WTC11 (cell line): Measurements from ENCODE around the gene FGF12. TPM values are rescaled to one million over a fixed set of nuclear protein-coding genes. Genes with fewer than 3 reads are reported as not detected.

ENCODE experiments used
- ATAC-seq: fragments of 200-7000 bp; cut with Tn5 transposase; 2 replicates; pipeline ENCODE4 v1.10.0; 2021; ENCODE audit warnings: mild to moderate bottlenecking, moderate library complexity
- CTCF ChIA-PET: fragments of 300-600 bp; sonication (Branson Sonifier 250); formaldehyde crosslinking; loops from one replicate; lab custom pipeline; 2021; ENCODE audit warnings: antibody characterized with exemption; lab: Charles Lee
- POLR2A ChIA-PET: fragments of 350-600 bp; sonication (Branson Sonifier 250); formaldehyde crosslinking; loops from one replicate; lab custom pipeline; 2021; ENCODE audit warnings: antibody characterized with exemption; lab: Charles Lee
- DNase-seq: peaks from one replicate; pipeline ENCODE4 v3.0.0; 2021; ENCODE audit warnings: low spot score
- H3K27ac Mint-ChIP-seq: 2 replicates; pipeline ENCODE4 v1.8.0; 2021; ENCODE audit warnings: mixed read lengths
- H3K27me3 Mint-ChIP-seq: 2 replicates; pipeline ENCODE4 v1.8.0; 2021; ENCODE audit warnings: low read depth, mild to moderate bottlenecking, moderate library complexity, mixed read lengths
- H3K36me3 Mint-ChIP-seq: 2 replicates; pipeline ENCODE4 v1.8.0; 2021; ENCODE audit warnings: mixed read lengths
- H3K4me1 Mint-ChIP-seq: 2 replicates; pipeline ENCODE4 v1.8.0; 2022; ENCODE audit warnings: mixed read lengths
- H3K4me3 Mint-ChIP-seq: 2 replicates; pipeline ENCODE4 v1.8.0; 2021; ENCODE audit warnings: mild to moderate bottlenecking, moderate library complexity, mixed read lengths
- H3K9me3 Mint-ChIP-seq: 2 replicates; pipeline ENCODE4 v1.8.0; 2021; ENCODE audit warnings: mixed read lengths
- AR ChIP-seq: fragments of 250-450 bp; sonication (Bioruptor Pico); IDR thresholded peaks from 2 replicates; pipeline ENCODE4 v1.9.0; 2021; ENCODE audit warnings: mild to moderate bottlenecking
- ARID4B ChIP-seq: sonication (generic); formaldehyde crosslinking; IDR thresholded peaks from 2 replicates; pipeline ENCODE4 v1.8.0; 2023; ENCODE audit warnings: missing genetic modification reagents, mild to moderate bottlenecking, borderline replicate concordance
- ATF2 ChIP-seq: sonication (generic); formaldehyde crosslinking; IDR thresholded peaks from 2 replicates; pipeline ENCODE4 v1.8.1; 2022; ENCODE audit warnings: low read depth, missing genetic modification reagents, borderline replicate concordance
- CBFB ChIP-seq: sonication (generic); formaldehyde crosslinking; IDR thresholded peaks from 2 replicates; pipeline ENCODE4 v1.8.1; 2022; ENCODE audit warnings: mild to moderate bottlenecking, low read depth, missing genetic modification reagents
- CTCF ChIP-seq: fragments of 200-600 bp; IDR thresholded peaks from 2 replicates; pipeline ENCODE4 v1.8.0; 2022; ENCODE audit warnings: antibody characterized with exemption
- JAZF1 ChIP-seq: fragments of 250-450 bp; sonication (Bioruptor Pico); IDR thresholded peaks from 2 replicates; pipeline ENCODE4 v1.9.0; 2021; ENCODE audit warnings: moderate library complexity, mild to moderate bottlenecking, inconsistent platforms
- KAT7 ChIP-seq: sonication (generic); formaldehyde crosslinking; IDR thresholded peaks from 2 replicates; pipeline ENCODE4 v1.8.1; 2023; ENCODE audit warnings: missing genetic modification reagents, mild to moderate bottlenecking, borderline replicate concordance
- NFE2L1 ChIP-seq: sonication (generic); formaldehyde crosslinking; IDR thresholded peaks from 2 replicates; pipeline ENCODE4 v1.8.1; 2023; ENCODE audit warnings: missing genetic modification reagents
- OVOL2 ChIP-seq: fragments of 250-450 bp; sonication (Bioruptor Pico); IDR thresholded peaks from 2 replicates; pipeline ENCODE4 v1.9.0; 2021; ENCODE audit warnings: mild to moderate bottlenecking, borderline replicate concordance
- PRDM15 ChIP-seq: sonication (generic); formaldehyde crosslinking; IDR thresholded peaks from 2 replicates; pipeline ENCODE4 v1.8.0; 2022; ENCODE audit warnings: missing genetic modification reagents
- TEAD4 ChIP-seq: sonication (generic); formaldehyde crosslinking; IDR thresholded peaks from 2 replicates; pipeline ENCODE4 v1.8.0; 2022; ENCODE audit warnings: mild to moderate bottlenecking, missing genetic modification reagents
- TP53 ChIP-seq: sonication (generic); formaldehyde crosslinking; IDR thresholded peaks from 2 replicates; pipeline ENCODE4 v1.8.1; 2023; ENCODE audit warnings: mild to moderate bottlenecking, missing genetic modification reagents
- ZBTB21 ChIP-seq: sonication (generic); formaldehyde crosslinking; IDR thresholded peaks from 2 replicates; pipeline ENCODE4 v1.8.1; 2023; ENCODE audit warnings: mild to moderate bottlenecking, missing genetic modification reagents, borderline replicate concordance
- ZBTB43 ChIP-seq: sonication (generic); formaldehyde crosslinking; IDR thresholded peaks from 2 replicates; pipeline ENCODE4 v1.8.1; 2023; ENCODE audit warnings: mild to moderate bottlenecking, missing genetic modification reagents
- ZMAT4 ChIP-seq: fragments of 250-450 bp; sonication (Bioruptor Pico); IDR thresholded peaks from 2 replicates; pipeline ENCODE4 v1.9.0; 2021; ENCODE audit warnings: mild to moderate bottlenecking
- ZNF232 ChIP-seq: sonication (generic); formaldehyde crosslinking; IDR thresholded peaks from 2 replicates; pipeline ENCODE4 v1.8.0; 2022; ENCODE audit warnings: mild to moderate bottlenecking, missing genetic modification reagents
- total RNA-seq: library from RNA; stranded (reverse); gene quantifications from 3 replicates; pipeline ENCODE4 v1.2.3, GENCODE V29; 2021

Gene FGF12
- total RNA-seq, 1 experiment from 2014 or later = 13.5 TPM

GRCh38 chr3:192171213-192171612, 556.1 kb downstream of the FGF12 start:
- DNase-seq (no peak), ATAC-seq (no peak)
- Mint-ChIP-seq H3K4me3 (no peak overlapping the region), H3K27ac (no peak overlapping the region), H3K27me3 (peaks cover 13% of the 10 kb centered on the region), H3K9me3 (no peaks in the 10 kb centered on the region), H3K4me1 (peaks cover 37% of the 10 kb centered on the region), H3K36me3 (no peaks in the 10 kb centered on the region)
- ChIA-PET POLR2A (no interaction called here), CTCF (interaction anchor here (1.9 kb wide), 1 partner anchor 273 kb away, joined by 8 read pairs; no protein-coding TSS in a partner anchor)
- no peak for TF ChIP-seq TEAD4
- no peak for TF ChIP-seq PRDM15 (CRISPR knock-in tag)
- TF ChIP-seq ATF2 (CRISPR knock-in tag) = no peak
- no peak for TF ChIP-seq ZMAT4 (CRISPR knock-in tag)
- TF ChIP-seq KAT7 (CRISPR knock-in tag) = no peak
- no peak for TF ChIP-seq ARID4B
- TF ChIP-seq OVOL2 (CRISPR knock-in tag) = no peak
- no peak for TF ChIP-seq TP53
- TF ChIP-seq CTCF = no peak
- TF ChIP-seq ZBTB43 (CRISPR knock-in tag) = no peak
- TF ChIP-seq CBFB (CRISPR knock-in tag) = no peak

GRCh38 chr3:192170659-192171058, 556.7 kb downstream of the FGF12 start:
- Mint-ChIP-seq H3K4me3 (no peak overlapping the region), H3K27ac (peak overlapping the region; percentile 51; the same call in 1 of the 2 replicates), H3K9me3 (no peaks in the 10 kb centered on the region), H3K27me3 (peaks cover 7% of the 10 kb centered on the region), H3K36me3 (no peaks in the 10 kb centered on the region), H3K4me1 (peaks cover 33% of the 10 kb centered on the region)
- DNase-seq (no peak), ATAC-seq (no peak)
- POLR2A ChIA-PET = no interaction called here
- CTCF ChIA-PET = interaction anchor here (1.9 kb wide), 1 partner anchor 274 kb away, joined by 8 read pairs; no protein-coding TSS in a partner anchor
- TF ChIP-seq ZNF232 (CRISPR knock-in tag) (no peak), ZBTB21 (CRISPR knock-in tag) (no peak), NFE2L1 (CRISPR knock-in tag) (no peak), ZMAT4 (CRISPR knock-in tag) (no peak), JAZF1 (no peak), AR (CRISPR knock-in tag) (no peak)
